ENCODE measurements around the gene C10orf90.

DNA sequence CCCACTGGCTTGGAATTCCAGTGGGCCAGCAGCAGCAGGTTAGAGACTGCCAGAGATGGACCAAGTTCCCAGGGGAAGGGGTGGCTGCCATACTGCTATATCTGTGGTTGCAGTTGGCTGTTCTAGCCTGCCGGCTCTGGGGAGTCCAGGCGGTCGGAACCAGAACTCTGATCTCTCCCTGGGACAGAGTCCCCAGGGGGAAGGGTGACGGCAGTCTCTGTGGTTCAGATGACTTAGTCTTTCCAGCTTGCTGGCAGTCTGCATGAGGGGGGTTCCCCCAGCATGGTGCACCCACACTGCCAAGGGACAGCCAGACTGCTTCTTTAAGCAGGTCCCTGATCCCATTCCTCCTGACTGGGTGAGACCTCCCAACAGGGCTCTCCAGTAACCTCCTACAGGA is 82.5 kb downstream of the C10orf90 start:
- TF ChIP-seq CTCF (IDR thresholded peaks at IDR 0.05) (no peak), POLR2A (IDR thresholded peaks at IDR 0.05) (no peak), EP300 (IDR thresholded peaks at IDR 0.05) (no peak)
